Common myeloid progenitor, CD34-positive (primary cell): Measurements from ENCODE around the gene LGALS14.
"Not testable (repeated sequence)": the region's sequence is repeated elsewhere in the genome, so short reads cannot be mapped to it uniquely, and the experiment has no call there.

Experiments
- CTCF ChIA-PET: fragments of 350-600 bp; sonication (Branson Sonifier 250); formaldehyde crosslinking; loops from one replicate; lab custom pipeline; 2021; ENCODE audit warnings: antibody characterized with exemption; lab: Charles Lee
- POLR2A ChIA-PET: fragments of 350-600 bp; sonication (Branson Sonifier 250); formaldehyde crosslinking; loops from one replicate; lab custom pipeline; 2021; ENCODE audit warnings: antibody characterized with exemption; lab: Charles Lee
- DNase-seq, 3 donors: peaks; one replicate each; pipeline versions ENCODE4 v3.0.0 to v3.0.0-alpha.2; 2013
- H3K27ac ChIP-seq, 2 experiments: 1 replicate in 1 of 2; 2 replicates in 1 of 2; pipeline ENCODE4 v1.7.0; 2013; ENCODE audit warnings: inconsistent platforms in 2 of 2, low read length in 2 of 2, mild to moderate bottlenecking in 2 of 2, low read depth in 1 of 2, moderate library complexity in 1 of 2; ENCODE audit not compliant: severe bottlenecking in 2 of 2, insufficient read depth in 1 of 2, poor library complexity in 1 of 2
- H3K27me3 ChIP-seq, 5 experiments: replicated peaks in 2 of 5; 1 replicate in 3 of 5; 2 replicates in 2 of 5; pipeline versions ENCODE4 v1.6.1 to v1.7.0; 2013; ENCODE audit warnings: low read length in 4 of 5, mild to moderate bottlenecking in 2 of 5, moderate library complexity in 2 of 5, inconsistent platforms in 1 of 5; ENCODE audit not compliant: insufficient read depth in 5 of 5, control insufficient read depth in 4 of 5
- H3K36me3 ChIP-seq, 4 experiments: 1 replicate in 2 of 4; 2 replicates in 2 of 4; pipeline versions ENCODE4 v1.6.1 to v1.7.0; 2013; ENCODE audit warnings: low read length in 3 of 4, control low read depth in 1 of 4, mild to moderate bottlenecking in 1 of 4; ENCODE audit not compliant: control insufficient read depth in 4 of 4, insufficient read depth in 4 of 4
- H3K4me1 ChIP-seq, 4 experiments: 1 replicate in 3 of 4; 2 replicates in 1 of 4; pipeline versions ENCODE4 v1.6.1 to v1.7.1; 2013; ENCODE audit warnings: low read length in 3 of 4, mild to moderate bottlenecking in 3 of 4, control low read depth in 1 of 4, inconsistent platforms in 1 of 4, moderate library complexity in 1 of 4; ENCODE audit not compliant: control insufficient read depth in 4 of 4, insufficient read depth in 4 of 4; ENCODE audit errors: control extremely low read depth in 1 of 4
- H3K4me3 ChIP-seq, 7 experiments: 1 replicate in 4 of 7; 2 replicates in 3 of 7; pipeline versions ENCODE4 v1.5.1 to v1.7.0; 2013; ENCODE audit warnings: mild to moderate bottlenecking in 7 of 7, low read length in 6 of 7, moderate library complexity in 6 of 7, inconsistent platforms in 2 of 7, low read depth in 2 of 7, control low read depth in 1 of 7; ENCODE audit not compliant: insufficient read depth in 4 of 7, control insufficient read depth in 1 of 7; ENCODE audit errors: extremely low read depth in 1 of 7
- H3K9me3 ChIP-seq, 5 experiments: 1 replicate in 4 of 5; 2 replicates in 1 of 5; pipeline versions ENCODE4 v1.6.1 to v1.7.1; 2013; ENCODE audit warnings: low read length in 4 of 5, mild to moderate bottlenecking in 2 of 5, inconsistent platforms in 1 of 5, low read depth in 1 of 5, moderate library complexity in 1 of 5; ENCODE audit not compliant: control insufficient read depth in 4 of 5, insufficient read depth in 2 of 5; ENCODE audit errors: control extremely low read depth in 1 of 5
- WGBS: methylation state at CpG from one replicate; pipeline ENCODE4 v1.1.5; 2013; ENCODE audit not compliant: insufficient coverage; 5-methylcytosine and 5-hydroxymethylcytosine counted together

The LGALS14 gene

GRCh38 chr19:39671739-39672363, 32.4 kb upstream of the LGALS14 start:
- no peaks in the 10 kb centered on the region for H3K9me3 ChIP-seq
- ChIA-PET CTCF (interaction anchor here (0.9 to 3.7 kb wide), 6 partner anchors 10 to 131 kb away, joined by 3 to 17 read pairs (median 8); partner anchors contain the start of gene EID2), POLR2A (no interaction called here)
- H3K4me3 ChIP-seq, result no peak overlapping the region
- no peaks in the 10 kb centered on the region for H3K36me3 ChIP-seq
- H3K27me3 ChIP-seq, result peaks cover 0 to 12% (median 2%) of the 10 kb centered on the region in 5 experiments
- WGBS, result 7% methylated on average over 7 of the region's 9 CpGs
- peaks cover 0 to 13% (median 4%) of the 10 kb centered on the region in 4 experiments for H3K4me1 ChIP-seq
- DNase-seq, result peak; percentile 66 to 83 (median 80)
- H3K27ac ChIP-seq, result no peak overlapping the region

- WGBS, result 77% methylated on average over 5 of the region's 5 CpGs
- no peaks in the 10 kb centered on the region for H3K36me3 ChIP-seq
- no peak overlapping the region for H3K27ac ChIP-seq
- DNase-seq, result no peak
- CTCF ChIA-PET, result interaction anchor here (0.9 to 3.7 kb wide), 8 partner anchors 10 to 298 kb away, joined by 3 to 17 read pairs (median 4); partner anchors contain the start of genes EID2, FBL and PSMC4
- no peak overlapping the region for H3K4me3 ChIP-seq
- peaks cover 0 to 12% (median 2%) of the 10 kb centered on the region in 5 experiments for H3K27me3 ChIP-seq
- no peaks in the 10 kb centered on the region for H3K9me3 ChIP-seq
- POLR2A ChIA-PET, result no interaction called here
- peaks cover 0 to 13% (median 4%) of the 10 kb centered on the region in 4 experiments for H3K4me1 ChIP-seq
Observed at GRCh38 chr19:39672473-39672872, 31.8 kb upstream of the LGALS14 start.

GRCh38 chr19:39673862-39674261, 30.4 kb upstream of the LGALS14 start:
- CTCF ChIA-PET, result interaction anchor here (0.9 to 3.7 kb wide), 9 partner anchors 9 to 233 kb away, joined by 3 to 17 read pairs (median 3); partner anchors contain the start of genes EID2 and FBL
- DNase-seq, result not testable (repeated sequence)

GRCh38 chr19:39676004-39676403, 28.3 kb upstream of the LGALS14 start:
- peaks cover 0 to 5% (median 2%) of the 10 kb centered on the region in 5 experiments for H3K27me3 ChIP-seq
- H3K27ac ChIP-seq, result no peak overlapping the region
- no peak overlapping the region for H3K4me3 ChIP-seq
- no peaks in the 10 kb centered on the region for H3K9me3 ChIP-seq
- 57% methylated on average over 2 of the region's 3 CpGs for WGBS
- DNase-seq, result peak in 2 of 3 donors; percentile 44 to 56
- CTCF ChIA-PET, result interaction anchor here (0.6 to 1.5 kb wide), 2 partner anchors 134 to 158 kb away, joined by 3 to 4 read pairs; no protein-coding TSS in a partner anchor
- peaks cover 0 to 13% (median 4%) of the 10 kb centered on the region in 4 experiments for H3K4me1 ChIP-seq
- POLR2A ChIA-PET, result no interaction called here
- no peaks in the 10 kb centered on the region for H3K36me3 ChIP-seq

More at GRCh38 chr19:39673862-39674261, 30.4 kb upstream of the LGALS14 start:
- H3K27ac ChIP-seq, H3K36me3 ChIP-seq, H3K9me3 ChIP-seq, H3K4me3 ChIP-seq, POLR2A ChIA-PET: not testable (repeated sequence)
- no CpG with 5 or more reads among the region's 1 CpG for WGBS
- Histone ChIP-seq H3K27me3 (peaks cover 0 to 12% (median 2%) of the 10 kb centered on the region in 5 experiments), H3K4me1 (peaks cover 0 to 13% (median 4%) of the 10 kb centered on the region in 4 experiments)

GRCh38 chr19:39677961-39678889, 26.1 kb upstream of the LGALS14 start:
- H3K4me3 ChIP-seq, result no peak overlapping the region
- H3K27ac ChIP-seq, result no peak overlapping the region
- POLR2A ChIA-PET, result no interaction called here

GRCh38 chr19:39679056-39679790, 25.1 kb upstream of the LGALS14 start:
- ChIA-PET CTCF (no interaction called here), POLR2A (no interaction called here)

More at GRCh38 chr19:39677961-39678889, 26.1 kb upstream of the LGALS14 start:
- 84% methylated on average over 7 of the region's 10 CpGs for WGBS
- Histone ChIP-seq H3K27me3 (peaks cover 0 to 2% (median 0%) of the 10 kb centered on the region in 5 experiments), H3K36me3 (no peaks in the 10 kb centered on the region), H3K4me1 (peaks cover 0 to 7% (median 2%) of the 10 kb centered on the region in 4 experiments), H3K9me3 (no peaks in the 10 kb centered on the region)
- DNase-seq, result no peak
- CTCF ChIA-PET, result no interaction called here

More at GRCh38 chr19:39679056-39679790, 25.1 kb upstream of the LGALS14 start:
- H3K4me1 ChIP-seq, result peaks cover 0 to 6% (median 2%) of the 10 kb centered on the region in 4 experiments
- H3K36me3 ChIP-seq, result no peaks in the 10 kb centered on the region
- peaks cover 0 to 2% (median 0%) of the 10 kb centered on the region in 5 experiments for H3K27me3 ChIP-seq
- 80% methylated on average over 10 of the region's 10 CpGs for WGBS
- H3K27ac ChIP-seq, result no peak overlapping the region
- H3K4me3 ChIP-seq, result no peak overlapping the region
- no peaks in the 10 kb centered on the region for H3K9me3 ChIP-seq
- DNase-seq, result no peak
